ENCODE results near the gene CD44. TPM values are rescaled to one million over a fixed set of nuclear protein-coding genes. Genes with fewer than 3 reads are reported as not detected.

CD44 gene
- polyA plus RNA-seq, 2 of the 4 experiments (the other 2 are of a cell fraction): 309 to 585 TPM

DNA sequence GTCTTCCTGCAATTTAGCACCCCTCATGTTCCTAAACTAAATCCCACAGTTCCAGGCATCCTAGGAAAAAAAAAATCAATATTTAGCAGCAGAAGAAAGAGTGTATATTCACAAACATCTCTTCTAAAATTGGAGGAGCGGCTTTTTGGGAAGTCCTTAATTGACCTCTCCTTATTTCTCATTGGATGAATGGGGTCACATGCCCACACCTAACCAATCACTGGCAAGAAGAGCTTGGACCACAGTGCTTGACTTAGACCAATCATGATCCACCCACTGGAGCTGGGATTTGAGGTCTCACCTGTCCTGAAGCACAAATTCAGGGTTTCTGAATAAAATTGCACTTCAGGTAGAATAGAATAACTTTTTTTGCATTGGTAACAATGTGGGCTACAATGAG, 16.0 kb downstream of the CD44 start:
- Histone ChIP-seq H3K9me3 (no peaks in the 10 kb centered on the region), H3K4me1 (peaks cover 56% of the 10 kb centered on the region), H3K4me3 (no peak overlapping the region), H3K27ac (no peak overlapping the region), H3K4me2 (no peak overlapping the region)
- ChIA-PET POLR2A (no interaction called here), CTCF (interaction anchor here (1.0 kb wide), 1 partner anchor 10 kb away, joined by 3 read pairs; no protein-coding TSS in a partner anchor)
- FAIRE-seq (no peak), DNase-seq (ENCODE audit: low read depth in 1 of 2, low spot score in 1 of 2) (no peak), ATAC-seq (no peak)
- TF ChIP-seq, protein P1, sequence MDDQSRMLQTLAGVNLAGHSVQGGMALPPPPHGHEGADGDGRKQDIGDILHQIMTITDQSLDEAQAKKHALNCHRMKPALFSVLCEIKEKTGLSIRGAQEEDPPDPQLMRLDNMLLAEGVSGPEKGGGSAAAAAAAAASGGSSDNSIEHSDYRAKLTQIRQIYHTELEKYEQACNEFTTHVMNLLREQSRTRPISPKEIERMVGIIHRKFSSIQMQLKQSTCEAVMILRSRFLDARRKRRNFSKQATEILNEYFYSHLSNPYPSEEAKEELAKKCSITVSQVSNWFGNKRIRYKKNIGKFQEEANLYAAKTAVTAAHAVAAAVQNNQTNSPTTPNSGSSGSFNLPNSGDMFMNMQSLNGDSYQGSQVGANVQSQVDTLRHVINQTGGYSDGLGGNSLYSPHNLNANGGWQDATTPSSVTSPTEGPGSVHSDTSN (IDR thresholded peaks at IDR 0.05): no peak
- TF ChIP-seq, protein P2, sequence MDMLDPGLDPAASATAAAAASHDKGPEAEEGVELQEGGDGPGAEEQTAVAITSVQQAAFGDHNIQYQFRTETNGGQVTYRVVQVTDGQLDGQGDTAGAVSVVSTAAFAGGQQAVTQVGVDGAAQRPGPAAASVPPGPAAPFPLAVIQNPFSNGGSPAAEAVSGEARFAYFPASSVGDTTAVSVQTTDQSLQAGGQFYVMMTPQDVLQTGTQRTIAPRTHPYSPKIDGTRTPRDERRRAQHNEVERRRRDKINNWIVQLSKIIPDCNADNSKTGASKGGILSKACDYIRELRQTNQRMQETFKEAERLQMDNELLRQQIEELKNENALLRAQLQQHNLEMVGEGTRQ (IDR thresholded peaks at IDR 0.05): peak; percentile 69
- WGBS (ENCODE audit: missing lambda C conversion rate): 96% methylated on average over 1 of the region's 1 CpG

DNA sequence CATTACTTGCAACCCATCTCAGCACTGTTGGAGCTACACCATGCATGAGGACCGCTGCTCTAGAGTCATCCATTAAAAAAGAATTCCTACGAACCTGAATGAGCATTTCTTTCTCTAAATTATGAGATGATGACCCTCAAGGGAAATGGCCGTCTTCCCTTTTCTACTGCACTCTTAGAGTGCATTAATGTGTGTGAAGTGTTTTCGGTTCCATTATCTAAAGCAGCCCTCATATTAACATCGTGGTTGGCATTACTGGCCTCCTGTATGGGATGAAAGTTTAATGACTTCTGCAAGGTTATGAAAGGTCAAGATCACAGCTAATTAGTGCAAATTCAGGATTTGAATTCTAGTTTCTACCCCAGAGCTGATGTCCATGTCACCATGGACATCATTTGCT, 16.7 kb downstream of the CD44 start:
- CTCF ChIA-PET: interaction anchor here (1.0 kb wide), 1 partner anchor 9 kb away, joined by 3 read pairs; no protein-coding TSS in a partner anchor
- TF ChIP-seq CBX2 (IDR thresholded peaks at IDR 0.05; ENCODE audit: borderline replicate concordance, low read depth) (no peak), NR3C1 (IDR thresholded peaks at IDR 0.05) (no peak), MAZ (IDR thresholded peaks at IDR 0.05; ENCODE audit: borderline replicate concordance, low read depth, low read length) (no peak), SMC3 (IDR thresholded peaks at IDR 0.05) (no peak), RNF2 (IDR thresholded peaks at IDR 0.05; ENCODE audit: borderline replicate concordance, low read depth) (no peak), FOXS1 (CRISPR knock-in tag; IDR thresholded peaks at IDR 0.05) (no peak), POLR2AphosphoS2 (conservative IDR thresholded peaks at IDR 0.05; ENCODE audit: low read length) (no peak), ZSCAN20 (CRISPR knock-in tag; IDR thresholded peaks at IDR 0.05) (no peak), TFCP2L1 (CRISPR knock-in tag; IDR thresholded peaks at IDR 0.05) (no peak), ZFP36 (IDR thresholded peaks at IDR 0.05; ENCODE audit: borderline replicate concordance, partially characterized antibody) (no peak), TP53 (CRISPR knock-in tag; IDR thresholded peaks at IDR 0.05) (no peak), ESRRA (IDR thresholded peaks at IDR 0.05; ENCODE audit: borderline replicate concordance, low read length) (no peak), FOSB (CRISPR knock-in tag; IDR thresholded peaks at IDR 0.05) (no peak), RAD21 (conservative IDR thresholded peaks at IDR 0.05 in 1 of 2, IDR thresholded peaks at IDR 0.05 in 1 of 2) (no peak), GATA3 (IDR thresholded peaks at IDR 0.05; ENCODE audit: borderline replicate concordance) (no peak), CHD4 (IDR thresholded peaks at IDR 0.05; ENCODE audit: borderline replicate concordance) (no peak)
- TF ChIP-seq, protein P2 (IDR thresholded peaks at IDR 0.05): no peak
- TF ChIP-seq, protein P3, sequence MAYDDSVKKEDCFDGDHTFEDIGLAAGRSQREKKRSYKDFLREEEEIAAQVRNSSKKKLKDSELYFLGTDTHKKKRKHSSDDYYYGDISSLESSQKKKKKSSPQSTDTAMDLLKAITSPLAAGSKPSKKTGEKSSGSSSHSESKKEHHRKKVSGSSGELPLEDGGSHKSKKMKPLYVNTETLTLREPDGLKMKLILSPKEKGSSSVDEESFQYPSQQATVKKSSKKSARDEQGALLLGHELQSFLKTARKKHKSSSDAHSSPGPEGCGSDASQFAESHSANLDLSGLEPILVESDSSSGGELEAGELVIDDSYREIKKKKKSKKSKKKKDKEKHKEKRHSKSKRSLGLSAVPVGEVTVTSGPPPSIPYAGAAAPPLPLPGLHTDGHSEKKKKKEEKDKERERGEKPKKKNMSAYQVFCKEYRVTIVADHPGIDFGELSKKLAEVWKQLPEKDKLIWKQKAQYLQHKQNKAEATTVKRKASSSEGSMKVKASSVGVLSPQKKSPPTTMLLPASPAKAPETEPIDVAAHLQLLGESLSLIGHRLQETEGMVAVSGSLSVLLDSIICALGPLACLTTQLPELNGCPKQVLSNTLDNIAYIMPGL (CRISPR knock-in tag; IDR thresholded peaks at IDR 0.05; ENCODE audit: borderline replicate concordance): no peak
- TF ChIP-seq, protein P4, sequence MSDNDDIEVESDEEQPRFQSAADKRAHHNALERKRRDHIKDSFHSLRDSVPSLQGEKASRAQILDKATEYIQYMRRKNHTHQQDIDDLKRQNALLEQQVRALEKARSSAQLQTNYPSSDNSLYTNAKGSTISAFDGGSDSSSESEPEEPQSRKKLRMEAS (IDR thresholded peaks at IDR 0.05): no peak

More for the DNA sequence above, 16.7 kb downstream of the CD44 start:
- H3K9me3 ChIP-seq: no peaks in the 10 kb centered on the region
- no peak for FAIRE-seq
- no peak for ATAC-seq
- WGBS (ENCODE audit: missing lambda C conversion rate): 98% methylated on average over 5 of the region's 5 CpGs
- H3K4me2 ChIP-seq: no peak overlapping the region
- peaks cover 52% of the 10 kb centered on the region for H3K4me1 ChIP-seq
- no peak overlapping the region for H3K27ac ChIP-seq
- no peak overlapping the region for H3K4me3 ChIP-seq
- no peak for DNase-seq (ENCODE audit: low read depth in 1 of 2, low spot score in 1 of 2)
- POLR2A ChIA-PET: no interaction called here

Data from A549 (cell line).